ENCODE measurements around the gene POLH. TPM values are rescaled to one million over a fixed set of nuclear protein-coding genes. Genes with fewer than 3 reads are reported as not detected.

The POLH gene
- total and polyA plus RNA-seq, 9 of the 15 experiments (the other 6 are each of a cell fraction or from before 2014, with no cell fraction given) = 5.8 to 31.6 (median 20.6) TPM

DNA sequence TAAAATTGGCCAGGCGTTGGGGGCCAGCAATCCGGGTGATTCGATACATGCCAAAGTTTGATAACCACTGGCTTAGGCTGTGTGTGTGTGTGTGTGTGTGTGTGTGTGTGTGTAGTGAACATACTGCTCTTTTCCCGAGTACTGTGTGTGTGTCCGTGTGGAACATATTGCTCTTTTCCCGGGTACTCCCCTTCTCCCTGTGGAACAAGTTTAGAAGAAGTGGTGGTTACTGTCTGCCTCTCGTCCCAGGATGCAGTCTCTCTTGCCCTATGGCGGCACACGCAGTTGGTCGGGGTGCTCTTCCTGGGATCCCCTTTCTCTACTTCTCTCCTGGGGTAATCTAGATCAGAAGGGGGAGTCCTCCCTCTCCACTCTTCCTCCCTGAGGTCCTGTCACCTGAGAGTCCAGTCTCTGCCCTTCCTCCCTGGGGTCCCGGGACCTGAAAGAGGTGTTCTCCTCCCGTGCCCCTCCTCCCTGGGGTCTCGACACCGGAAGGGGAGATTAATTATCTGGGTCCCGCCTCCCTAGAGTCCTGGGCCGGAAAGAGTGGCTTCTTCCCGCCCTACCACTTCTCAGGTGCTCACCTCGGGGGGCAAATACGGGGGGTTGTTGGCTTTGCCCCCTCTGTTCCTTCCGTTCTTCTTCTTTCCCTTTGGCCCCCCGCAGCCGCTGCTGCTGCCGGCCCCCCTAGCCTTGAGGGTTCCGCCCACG lies 52.6 kb downstream of the POLH start (continued):
- TF ChIP-seq, protein P1, sequence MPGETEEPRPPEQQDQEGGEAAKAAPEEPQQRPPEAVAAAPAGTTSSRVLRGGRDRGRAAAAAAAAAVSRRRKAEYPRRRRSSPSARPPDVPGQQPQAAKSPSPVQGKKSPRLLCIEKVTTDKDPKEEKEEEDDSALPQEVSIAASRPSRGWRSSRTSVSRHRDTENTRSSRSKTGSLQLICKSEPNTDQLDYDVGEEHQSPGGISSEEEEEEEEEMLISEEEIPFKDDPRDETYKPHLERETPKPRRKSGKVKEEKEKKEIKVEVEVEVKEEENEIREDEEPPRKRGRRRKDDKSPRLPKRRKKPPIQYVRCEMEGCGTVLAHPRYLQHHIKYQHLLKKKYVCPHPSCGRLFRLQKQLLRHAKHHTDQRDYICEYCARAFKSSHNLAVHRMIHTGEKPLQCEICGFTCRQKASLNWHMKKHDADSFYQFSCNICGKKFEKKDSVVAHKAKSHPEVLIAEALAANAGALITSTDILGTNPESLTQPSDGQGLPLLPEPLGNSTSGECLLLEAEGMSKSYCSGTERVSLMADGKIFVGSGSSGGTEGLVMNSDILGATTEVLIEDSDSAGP (CRISPR knock-in tag; IDR thresholded peaks at IDR 0.05) = peak; percentile 13; the same call in 1 of the 2 replicates
- peak; percentile 88; the same call in 1 of the 2 replicates for TF ChIP-seq HDAC8 (tag; IDR thresholded peaks at IDR 0.05)
- no peak; the same call in 1 of the 2 replicates for TF ChIP-seq EGR1 (conservative IDR thresholded peaks at IDR 0.05)
- TF ChIP-seq NFXL1 (CRISPR knock-in tag; IDR thresholded peaks at IDR 0.05) = 0 out of 2 replicates have a peak, but pooled peaks have one; percentile 11
- TF ChIP-seq, protein P2, sequence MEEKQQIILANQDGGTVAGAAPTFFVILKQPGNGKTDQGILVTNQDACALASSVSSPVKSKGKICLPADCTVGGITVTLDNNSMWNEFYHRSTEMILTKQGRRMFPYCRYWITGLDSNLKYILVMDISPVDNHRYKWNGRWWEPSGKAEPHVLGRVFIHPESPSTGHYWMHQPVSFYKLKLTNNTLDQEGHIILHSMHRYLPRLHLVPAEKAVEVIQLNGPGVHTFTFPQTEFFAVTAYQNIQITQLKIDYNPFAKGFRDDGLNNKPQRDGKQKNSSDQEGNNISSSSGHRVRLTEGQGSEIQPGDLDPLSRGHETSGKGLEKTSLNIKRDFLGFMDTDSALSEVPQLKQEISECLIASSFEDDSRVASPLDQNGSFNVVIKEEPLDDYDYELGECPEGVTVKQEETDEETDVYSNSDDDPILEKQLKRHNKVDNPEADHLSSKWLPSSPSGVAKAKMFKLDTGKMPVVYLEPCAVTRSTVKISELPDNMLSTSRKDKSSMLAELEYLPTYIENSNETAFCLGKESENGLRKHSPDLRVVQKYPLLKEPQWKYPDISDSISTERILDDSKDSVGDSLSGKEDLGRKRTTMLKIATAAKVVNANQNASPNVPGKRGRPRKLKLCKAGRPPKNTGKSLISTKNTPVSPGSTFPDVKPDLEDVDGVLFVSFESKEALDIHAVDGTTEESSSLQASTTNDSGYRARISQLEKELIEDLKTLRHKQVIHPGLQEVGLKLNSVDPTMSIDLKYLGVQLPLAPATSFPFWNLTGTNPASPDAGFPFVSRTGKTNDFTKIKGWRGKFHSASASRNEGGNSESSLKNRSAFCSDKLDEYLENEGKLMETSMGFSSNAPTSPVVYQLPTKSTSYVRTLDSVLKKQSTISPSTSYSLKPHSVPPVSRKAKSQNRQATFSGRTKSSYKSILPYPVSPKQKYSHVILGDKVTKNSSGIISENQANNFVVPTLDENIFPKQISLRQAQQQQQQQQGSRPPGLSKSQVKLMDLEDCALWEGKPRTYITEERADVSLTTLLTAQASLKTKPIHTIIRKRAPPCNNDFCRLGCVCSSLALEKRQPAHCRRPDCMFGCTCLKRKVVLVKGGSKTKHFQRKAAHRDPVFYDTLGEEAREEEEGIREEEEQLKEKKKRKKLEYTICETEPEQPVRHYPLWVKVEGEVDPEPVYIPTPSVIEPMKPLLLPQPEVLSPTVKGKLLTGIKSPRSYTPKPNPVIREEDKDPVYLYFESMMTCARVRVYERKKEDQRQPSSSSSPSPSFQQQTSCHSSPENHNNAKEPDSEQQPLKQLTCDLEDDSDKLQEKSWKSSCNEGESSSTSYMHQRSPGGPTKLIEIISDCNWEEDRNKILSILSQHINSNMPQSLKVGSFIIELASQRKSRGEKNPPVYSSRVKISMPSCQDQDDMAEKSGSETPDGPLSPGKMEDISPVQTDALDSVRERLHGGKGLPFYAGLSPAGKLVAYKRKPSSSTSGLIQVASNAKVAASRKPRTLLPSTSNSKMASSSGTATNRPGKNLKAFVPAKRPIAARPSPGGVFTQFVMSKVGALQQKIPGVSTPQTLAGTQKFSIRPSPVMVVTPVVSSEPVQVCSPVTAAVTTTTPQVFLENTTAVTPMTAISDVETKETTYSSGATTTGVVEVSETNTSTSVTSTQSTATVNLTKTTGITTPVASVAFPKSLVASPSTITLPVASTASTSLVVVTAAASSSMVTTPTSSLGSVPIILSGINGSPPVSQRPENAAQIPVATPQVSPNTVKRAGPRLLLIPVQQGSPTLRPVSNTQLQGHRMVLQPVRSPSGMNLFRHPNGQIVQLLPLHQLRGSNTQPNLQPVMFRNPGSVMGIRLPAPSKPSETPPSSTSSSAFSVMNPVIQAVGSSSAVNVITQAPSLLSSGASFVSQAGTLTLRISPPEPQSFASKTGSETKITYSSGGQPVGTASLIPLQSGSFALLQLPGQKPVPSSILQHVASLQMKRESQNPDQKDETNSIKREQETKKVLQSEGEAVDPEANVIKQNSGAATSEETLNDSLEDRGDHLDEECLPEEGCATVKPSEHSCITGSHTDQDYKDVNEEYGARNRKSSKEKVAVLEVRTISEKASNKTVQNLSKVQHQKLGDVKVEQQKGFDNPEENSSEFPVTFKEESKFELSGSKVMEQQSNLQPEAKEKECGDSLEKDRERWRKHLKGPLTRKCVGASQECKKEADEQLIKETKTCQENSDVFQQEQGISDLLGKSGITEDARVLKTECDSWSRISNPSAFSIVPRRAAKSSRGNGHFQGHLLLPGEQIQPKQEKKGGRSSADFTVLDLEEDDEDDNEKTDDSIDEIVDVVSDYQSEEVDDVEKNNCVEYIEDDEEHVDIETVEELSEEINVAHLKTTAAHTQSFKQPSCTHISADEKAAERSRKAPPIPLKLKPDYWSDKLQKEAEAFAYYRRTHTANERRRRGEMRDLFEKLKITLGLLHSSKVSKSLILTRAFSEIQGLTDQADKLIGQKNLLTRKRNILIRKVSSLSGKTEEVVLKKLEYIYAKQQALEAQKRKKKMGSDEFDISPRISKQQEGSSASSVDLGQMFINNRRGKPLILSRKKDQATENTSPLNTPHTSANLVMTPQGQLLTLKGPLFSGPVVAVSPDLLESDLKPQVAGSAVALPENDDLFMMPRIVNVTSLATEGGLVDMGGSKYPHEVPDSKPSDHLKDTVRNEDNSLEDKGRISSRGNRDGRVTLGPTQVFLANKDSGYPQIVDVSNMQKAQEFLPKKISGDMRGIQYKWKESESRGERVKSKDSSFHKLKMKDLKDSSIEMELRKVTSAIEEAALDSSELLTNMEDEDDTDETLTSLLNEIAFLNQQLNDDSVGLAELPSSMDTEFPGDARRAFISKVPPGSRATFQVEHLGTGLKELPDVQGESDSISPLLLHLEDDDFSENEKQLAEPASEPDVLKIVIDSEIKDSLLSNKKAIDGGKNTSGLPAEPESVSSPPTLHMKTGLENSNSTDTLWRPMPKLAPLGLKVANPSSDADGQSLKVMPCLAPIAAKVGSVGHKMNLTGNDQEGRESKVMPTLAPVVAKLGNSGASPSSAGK (IDR thresholded peaks at IDR 0.05) = no peak
- TF ChIP-seq, protein P3, sequence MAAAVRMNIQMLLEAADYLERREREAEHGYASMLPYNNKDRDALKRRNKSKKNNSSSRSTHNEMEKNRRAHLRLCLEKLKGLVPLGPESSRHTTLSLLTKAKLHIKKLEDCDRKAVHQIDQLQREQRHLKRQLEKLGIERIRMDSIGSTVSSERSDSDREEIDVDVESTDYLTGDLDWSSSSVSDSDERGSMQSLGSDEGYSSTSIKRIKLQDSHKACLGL (CRISPR knock-in tag; IDR thresholded peaks at IDR 0.05; ENCODE audit: borderline replicate concordance, poor library complexity, severe bottlenecking) = no peak
- TF ChIP-seq, protein P4, sequence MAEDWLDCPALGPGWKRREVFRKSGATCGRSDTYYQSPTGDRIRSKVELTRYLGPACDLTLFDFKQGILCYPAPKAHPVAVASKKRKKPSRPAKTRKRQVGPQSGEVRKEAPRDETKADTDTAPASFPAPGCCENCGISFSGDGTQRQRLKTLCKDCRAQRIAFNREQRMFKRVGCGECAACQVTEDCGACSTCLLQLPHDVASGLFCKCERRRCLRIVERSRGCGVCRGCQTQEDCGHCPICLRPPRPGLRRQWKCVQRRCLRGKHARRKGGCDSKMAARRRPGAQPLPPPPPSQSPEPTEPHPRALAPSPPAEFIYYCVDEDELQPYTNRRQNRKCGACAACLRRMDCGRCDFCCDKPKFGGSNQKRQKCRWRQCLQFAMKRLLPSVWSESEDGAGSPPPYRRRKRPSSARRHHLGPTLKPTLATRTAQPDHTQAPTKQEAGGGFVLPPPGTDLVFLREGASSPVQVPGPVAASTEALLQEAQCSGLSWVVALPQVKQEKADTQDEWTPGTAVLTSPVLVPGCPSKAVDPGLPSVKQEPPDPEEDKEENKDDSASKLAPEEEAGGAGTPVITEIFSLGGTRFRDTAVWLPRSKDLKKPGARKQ (CRISPR knock-in tag; IDR thresholded peaks at IDR 0.05) = no peak
- TF ChIP-seq BRD4 (IDR thresholded peaks at IDR 0.05) = peak; percentile 26; the same call in 1 of the 2 replicates
- no peak for TF ChIP-seq ZNF121 (CRISPR knock-in tag; conservative IDR thresholded peaks at IDR 0.05)
